Right forelimb (tissue), 1 donor: Measurements from ENCODE around the gene TMED8.
"Not testable (repeated sequence)": the region's sequence is repeated elsewhere in the genome, so short reads cannot be mapped to it uniquely, and the experiment has no call there.

Experiments used
- DNase-seq: peaks from one replicate; pipeline ENCODE4 v3.0.0-alpha.2; 2018

TMED8 gene

GRCh38 chr14:77320238-77320935, 56.5 kb downstream of the TMED8 start, which contains the start of gene POMT2:
TSS of gene POMT2 (minus strand) at chr14:77320883. CDS start at chr14:77320681, 202 bp downstream.
- DNase-seq, result peak; percentile 95

GRCh38 chr14:77319422-77319821, 57.5 kb downstream of the TMED8 start:
- DNase-seq, result no peak

GRCh38 chr14:77318756-77319155, 58.1 kb downstream of the TMED8 start:
- not testable (repeated sequence) for DNase-seq

GRCh38 chr14:77318006-77318553, 58.8 kb downstream of the TMED8 start:
- DNase-seq, result no peak

- no peak for DNase-seq
Measured at GRCh38 chr14:77316872-77317301, 60.0 kb downstream of the TMED8 start.

- DNase-seq, result no peak
Measured at GRCh38 chr14:77316195-77316505, 60.7 kb downstream of the TMED8 start.

GRCh38 chr14:77314539-77315457, 62.1 kb downstream of the TMED8 start:
- DNase-seq, result no peak

GRCh38 chr14:77314043-77314442, 62.9 kb downstream of the TMED8 start:
- no peak for DNase-seq

- no peak for DNase-seq
Measured at GRCh38 chr14:77313371-77313770, 63.5 kb downstream of the TMED8 start.

GRCh38 chr14:77311217-77311616, 65.7 kb downstream of the TMED8 start:
- no peak for DNase-seq

GRCh38 chr14:77310026-77310425, 66.9 kb downstream of the TMED8 start:
- DNase-seq, result no peak

- no peak for DNase-seq
Measured at GRCh38 chr14:77309131-77309530, 67.8 kb downstream of the TMED8 start.

- no peak for DNase-seq
Measured at GRCh38 chr14:77306851-77307496, 69.9 kb downstream of the TMED8 start.

GRCh38 chr14:77306416-77306815, 70.5 kb downstream of the TMED8 start:
- no peak for DNase-seq

- DNase-seq, result no peak
Measured at GRCh38 chr14:77305696-77306095, 71.2 kb downstream of the TMED8 start.

GRCh38 chr14:77303417-77304156, 73.3 kb downstream of the TMED8 start:
- DNase-seq, result no peak

GRCh38 chr14:77302926-77303325, 74.0 kb downstream of the TMED8 start:
- no peak for DNase-seq

- peak; percentile 85 for DNase-seq
Measured at GRCh38 chr14:77301103-77301502, 75.8 kb downstream of the TMED8 start.

- DNase-seq, result no peak
Measured at GRCh38 chr14:77299771-77300170, 77.1 kb downstream of the TMED8 start.

GRCh38 chr14:77296906-77297305, 80.0 kb downstream of the TMED8 start:
- no peak for DNase-seq

GRCh38 chr14:77296155-77296554, 80.7 kb downstream of the TMED8 start:
- DNase-seq, result no peak

GRCh38 chr14:77290705-77291104, 86.2 kb downstream of the TMED8 start:
- DNase-seq, result no peak

- DNase-seq, result no peak
Measured at GRCh38 chr14:77286576-77286975, 90.3 kb downstream of the TMED8 start.
